Loucy (cell line): ENCODE data around the gene GSX2.
A peak's percentile ranks its signal among the peaks of the same experiment; 100 is the strongest.

Experiments used
- H2AFZ ChIP-seq: fragments of 200-600 bp; sonication (generic); 2 replicates; pipeline ENCODE4 v1.6.0; 2016; ENCODE audit warnings: antibody characterized with exemption, mild to moderate bottlenecking, low read length, moderate library complexity
- H3F3A ChIP-seq: fragments of 200-600 bp; 2 replicates; pipeline ENCODE4 v1.6.0; 2016; ENCODE audit warnings: antibody characterized with exemption, low read depth, mild to moderate bottlenecking
- H3K27me3 ChIP-seq: fragments of 200-600 bp; sonication (generic); 2 replicates; pipeline ENCODE4 v1.6.1; 2014; ENCODE audit warnings: low read length, mild to moderate bottlenecking; ENCODE audit not compliant: insufficient read depth, poor library complexity, severe bottlenecking
- H3K36me3 ChIP-seq: fragments of 200-600 bp; sonication (generic); 2 replicates; pipeline ENCODE4 v1.6.1; 2016; ENCODE audit warnings: low read length; ENCODE audit not compliant: insufficient read depth
- H3K4me1 ChIP-seq: fragments of 200-600 bp; sonication (generic); 2 replicates; pipeline ENCODE4 v1.5.1; 2014; ENCODE audit warnings: low read length, mild to moderate bottlenecking; ENCODE audit not compliant: insufficient read depth, poor library complexity, severe bottlenecking
- H3K4me2 ChIP-seq: fragments of 200-600 bp; sonication (generic); 2 replicates; pipeline ENCODE4 v1.6.0; 2014; ENCODE audit warnings: antibody characterized with exemption, low read length, low read depth, mild to moderate bottlenecking; ENCODE audit not compliant: poor library complexity, severe bottlenecking
- H3K4me3 ChIP-seq: fragments of 200-600 bp; sonication (generic); 2 replicates; pipeline ENCODE4 v1.5.1; 2014; ENCODE audit warnings: low read length, mild to moderate bottlenecking, mixed read lengths; ENCODE audit not compliant: poor library complexity, severe bottlenecking
- H3K79me2 ChIP-seq: fragments of 200-600 bp; sonication (generic); 2 replicates; pipeline ENCODE4 v1.6.1; 2014; ENCODE audit warnings: low read length; ENCODE audit not compliant: insufficient read depth
- H3K9ac ChIP-seq: fragments of 200-600 bp; sonication (generic); 2 replicates; pipeline ENCODE4 v1.6.0; 2014; ENCODE audit warnings: mild to moderate bottlenecking, low read depth, low read length, moderate library complexity; ENCODE audit not compliant: poor library complexity, severe bottlenecking
- H3K9me2 ChIP-seq: fragments of 200-600 bp; sonication (generic); replicated peaks from 2 replicates; pipeline ENCODE4 v1.6.1; 2016; ENCODE audit warnings: low read depth, low read length, mixed read lengths
- H3K9me3 ChIP-seq: fragments of 200-600 bp; sonication (generic); 2 replicates; pipeline ENCODE4 v1.6.1; 2014; ENCODE audit warnings: mild to moderate bottlenecking, antibody characterized with exemption, low read length, low read depth; ENCODE audit not compliant: insufficient read depth
- H4K20me1 ChIP-seq: fragments of 200-600 bp; sonication (generic); 2 replicates; pipeline ENCODE4 v1.6.0; 2014; ENCODE audit warnings: antibody characterized with exemption, low read length, mild to moderate bottlenecking; ENCODE audit not compliant: insufficient read depth, poor library complexity, severe bottlenecking
- EZH2phosphoT487 ChIP-seq: fragments of 200-600 bp; IDR thresholded peaks from 2 replicates; pipeline ENCODE4 v1.6.1; 2018; ENCODE audit warnings: antibody characterized with exemption, mild to moderate bottlenecking, moderate library complexity, borderline replicate concordance
- TF ChIP-seq, protein P1 (sequence below): fragments of 200-600 bp; sonication (generic); conservative IDR thresholded peaks from 2 replicates; pipeline ENCODE4 v1.5.1; 2014; ENCODE audit warnings: mild to moderate bottlenecking, antibody characterized with exemption, low read length

Gene GSX2

DNA sequence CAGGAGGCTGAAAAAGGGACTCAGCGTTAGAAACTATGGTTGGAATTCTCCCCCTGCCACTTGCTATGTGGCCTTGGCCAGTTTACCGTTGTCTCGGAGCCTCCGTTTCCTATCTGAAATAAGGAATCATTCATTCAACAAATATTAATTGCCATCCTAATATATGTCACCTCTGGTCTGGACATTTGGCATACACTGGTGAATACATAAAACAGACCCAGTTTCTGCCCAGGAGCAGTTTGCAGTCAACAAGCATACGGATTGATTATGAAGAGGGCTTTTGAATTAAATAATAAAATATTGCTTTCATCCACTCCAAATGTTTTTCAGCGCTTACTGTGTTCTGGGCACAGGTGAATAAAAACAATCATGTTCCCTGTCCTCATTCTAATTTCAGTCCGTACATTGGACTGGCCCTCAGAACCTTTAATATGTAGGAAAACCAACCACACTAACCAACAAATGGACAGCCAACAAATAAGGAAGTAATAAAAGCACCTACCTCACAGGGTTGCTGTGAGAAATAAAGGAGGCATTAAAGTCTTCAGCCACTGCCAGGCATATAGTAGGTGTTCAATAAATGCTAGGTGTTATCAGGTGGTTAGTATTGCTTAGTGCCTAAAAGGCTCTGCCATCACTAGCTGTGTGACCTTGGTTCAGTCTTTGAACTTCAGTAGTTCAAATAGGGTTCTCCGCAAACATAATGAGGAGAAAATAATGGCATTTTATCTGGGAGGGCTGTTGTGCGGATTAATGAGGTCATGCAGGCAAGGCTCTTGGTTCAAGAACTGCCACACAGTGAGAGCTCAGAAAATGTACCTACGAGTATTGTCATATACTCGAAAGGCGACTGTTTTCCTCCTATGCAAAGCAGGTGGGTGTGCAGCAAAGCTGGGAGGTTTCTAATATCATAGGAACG lies 7.3 kb upstream of the GSX2 start:
- H3F3A ChIP-seq = no peaks in the 10 kb centered on the region
- H3K27me3 ChIP-seq = no peaks in the 10 kb centered on the region
- H3K9ac ChIP-seq = peak overlapping the region; percentile 2
- no peaks in the 10 kb centered on the region for H3K9me3 ChIP-seq
- no peaks in the 10 kb centered on the region for H3K36me3 ChIP-seq
- H2AFZ ChIP-seq = peak overlapping the region; percentile 22; the same call in 1 of the 2 replicates
- no peak for TF ChIP-seq EZH2phosphoT487
- TF ChIP-seq, protein P1, sequence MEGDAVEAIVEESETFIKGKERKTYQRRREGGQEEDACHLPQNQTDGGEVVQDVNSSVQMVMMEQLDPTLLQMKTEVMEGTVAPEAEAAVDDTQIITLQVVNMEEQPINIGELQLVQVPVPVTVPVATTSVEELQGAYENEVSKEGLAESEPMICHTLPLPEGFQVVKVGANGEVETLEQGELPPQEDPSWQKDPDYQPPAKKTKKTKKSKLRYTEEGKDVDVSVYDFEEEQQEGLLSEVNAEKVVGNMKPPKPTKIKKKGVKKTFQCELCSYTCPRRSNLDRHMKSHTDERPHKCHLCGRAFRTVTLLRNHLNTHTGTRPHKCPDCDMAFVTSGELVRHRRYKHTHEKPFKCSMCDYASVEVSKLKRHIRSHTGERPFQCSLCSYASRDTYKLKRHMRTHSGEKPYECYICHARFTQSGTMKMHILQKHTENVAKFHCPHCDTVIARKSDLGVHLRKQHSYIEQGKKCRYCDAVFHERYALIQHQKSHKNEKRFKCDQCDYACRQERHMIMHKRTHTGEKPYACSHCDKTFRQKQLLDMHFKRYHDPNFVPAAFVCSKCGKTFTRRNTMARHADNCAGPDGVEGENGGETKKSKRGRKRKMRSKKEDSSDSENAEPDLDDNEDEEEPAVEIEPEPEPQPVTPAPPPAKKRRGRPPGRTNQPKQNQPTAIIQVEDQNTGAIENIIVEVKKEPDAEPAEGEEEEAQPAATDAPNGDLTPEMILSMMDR = no peak
- H3K4me3 ChIP-seq = peak overlapping the region; percentile 50
- peak overlapping the region; percentile 48 for H3K4me2 ChIP-seq
- no peaks in the 10 kb centered on the region for H3K9me2 ChIP-seq
- no peaks in the 10 kb centered on the region for H3K79me2 ChIP-seq
- H4K20me1 ChIP-seq = no peaks in the 10 kb centered on the region
- no peaks in the 10 kb centered on the region for H3K4me1 ChIP-seq

- H3K4me1 ChIP-seq = no peaks in the 10 kb centered on the region
- H3K9ac ChIP-seq = no peak overlapping the region
- TF ChIP-seq EZH2phosphoT487 = no peak
- TF ChIP-seq, protein P1 = no peak
- H3K9me3 ChIP-seq = no peaks in the 10 kb centered on the region
- H3K4me3 ChIP-seq = no peak overlapping the region
- no peaks in the 10 kb centered on the region for H3K36me3 ChIP-seq
- H3K79me2 ChIP-seq = no peaks in the 10 kb centered on the region
- H3K4me2 ChIP-seq = no peak overlapping the region
- no peak overlapping the region for H2AFZ ChIP-seq
- H4K20me1 ChIP-seq = no peaks in the 10 kb centered on the region
- no peaks in the 10 kb centered on the region for H3K27me3 ChIP-seq
- no peaks in the 10 kb centered on the region for H3K9me2 ChIP-seq
- no peaks in the 10 kb centered on the region for H3F3A ChIP-seq
Measured at GRCh38 chr4:54093324-54094240, 6.4 kb upstream of the GSX2 start.

GRCh38 chr4:54094451-54094850 lies 5.5 kb upstream of the GSX2 start:
- Histone ChIP-seq H3K4me3 (no peak overlapping the region), H3K4me1 (no peaks in the 10 kb centered on the region), H3K4me2 (no peak overlapping the region), H3F3A (no peaks in the 10 kb centered on the region), H2AFZ (no peak overlapping the region), H3K9ac (no peak overlapping the region), H4K20me1 (no peaks in the 10 kb centered on the region), H3K9me2 (no peaks in the 10 kb centered on the region), H3K9me3 (no peaks in the 10 kb centered on the region), H3K36me3 (no peaks in the 10 kb centered on the region), H3K79me2 (no peaks in the 10 kb centered on the region), H3K27me3 (no peaks in the 10 kb centered on the region)
- TF ChIP-seq EZH2phosphoT487 = no peak
- TF ChIP-seq, protein P1 = no peak
